Measurements from ENCODE around the gene TMEM204.

TMEM204 gene

DNA sequence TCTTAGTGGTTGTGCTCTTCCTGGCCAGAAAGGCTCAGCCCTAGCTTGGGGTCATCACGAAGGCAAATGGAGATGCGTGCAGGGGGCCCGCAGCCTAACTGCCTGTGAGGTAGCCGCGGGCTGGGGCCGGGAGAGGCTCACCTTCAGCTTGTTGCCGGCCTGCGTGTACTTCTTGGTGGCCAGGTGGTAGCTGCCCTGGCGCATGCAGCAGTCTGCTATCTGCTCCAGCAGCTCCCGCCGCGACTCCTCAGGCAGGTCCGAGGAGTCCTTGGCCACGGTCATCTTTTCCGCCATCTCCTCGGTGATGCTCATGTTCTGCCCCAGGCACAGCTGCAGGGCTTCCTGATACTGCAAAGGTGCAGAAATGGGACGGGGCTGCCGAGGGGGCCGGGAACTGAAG is 13.0 kb upstream of the TMEM204 start:
- DNase-seq (ENCODE audit: low read depth, low spot score), result no peak

DNA sequence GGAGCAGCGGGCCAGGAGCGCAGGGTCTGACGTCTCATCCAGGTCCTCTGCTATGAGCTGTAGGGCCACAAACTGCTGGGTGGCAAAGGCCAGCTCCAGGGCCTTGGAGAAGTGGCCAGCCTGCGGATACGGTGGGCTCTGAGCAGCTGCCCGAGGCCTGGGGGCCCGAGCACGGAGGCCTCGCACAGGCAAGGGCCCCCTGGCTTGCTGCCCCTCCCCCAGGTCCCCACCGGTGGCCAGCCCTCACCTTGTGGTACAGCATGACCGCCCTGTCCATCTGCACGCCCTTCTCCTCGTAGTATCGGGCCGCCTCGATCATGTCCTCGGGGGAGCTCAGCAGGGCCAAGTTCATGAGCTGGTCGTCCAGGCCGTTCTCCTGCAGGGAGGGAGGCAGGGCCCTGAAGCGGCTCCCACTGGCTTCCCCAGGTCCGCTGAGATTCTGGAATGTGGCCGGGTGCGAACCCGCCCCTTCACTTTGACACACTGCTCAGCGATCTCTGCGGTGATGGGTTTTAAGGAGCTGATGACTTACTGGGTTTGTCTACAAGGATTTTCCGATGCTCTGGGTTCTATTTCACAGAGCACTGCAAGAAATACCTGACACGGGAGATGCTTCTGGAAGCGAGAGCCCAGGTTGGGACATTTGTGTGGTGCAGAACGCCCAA is 9.8 kb upstream of the TMEM204 start:
- no peak for DNase-seq (ENCODE audit: low read depth, low spot score)

DNA sequence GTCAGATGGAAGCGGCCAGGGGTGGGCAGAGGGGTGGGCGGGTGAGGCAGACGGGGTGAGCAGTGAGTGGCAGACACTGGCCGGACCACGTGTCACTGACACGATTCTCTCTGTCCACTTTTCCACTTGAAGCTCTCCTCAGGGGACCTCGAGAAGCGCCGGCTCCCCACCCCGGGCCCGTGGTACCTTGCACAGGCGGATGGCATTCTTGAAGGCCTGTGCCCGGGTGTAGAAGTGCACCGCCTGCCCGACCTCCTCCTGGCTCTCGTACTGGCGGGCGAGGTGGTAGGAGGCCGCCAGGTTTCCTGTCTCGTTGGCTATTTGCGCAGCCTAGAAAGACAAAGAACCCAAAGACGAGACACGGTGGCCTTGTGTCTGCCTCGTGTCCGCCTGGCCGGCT is 9.1 kb upstream of the TMEM204 start:
- DNase-seq (ENCODE audit: low read depth, low spot score), result no peak

DNA sequence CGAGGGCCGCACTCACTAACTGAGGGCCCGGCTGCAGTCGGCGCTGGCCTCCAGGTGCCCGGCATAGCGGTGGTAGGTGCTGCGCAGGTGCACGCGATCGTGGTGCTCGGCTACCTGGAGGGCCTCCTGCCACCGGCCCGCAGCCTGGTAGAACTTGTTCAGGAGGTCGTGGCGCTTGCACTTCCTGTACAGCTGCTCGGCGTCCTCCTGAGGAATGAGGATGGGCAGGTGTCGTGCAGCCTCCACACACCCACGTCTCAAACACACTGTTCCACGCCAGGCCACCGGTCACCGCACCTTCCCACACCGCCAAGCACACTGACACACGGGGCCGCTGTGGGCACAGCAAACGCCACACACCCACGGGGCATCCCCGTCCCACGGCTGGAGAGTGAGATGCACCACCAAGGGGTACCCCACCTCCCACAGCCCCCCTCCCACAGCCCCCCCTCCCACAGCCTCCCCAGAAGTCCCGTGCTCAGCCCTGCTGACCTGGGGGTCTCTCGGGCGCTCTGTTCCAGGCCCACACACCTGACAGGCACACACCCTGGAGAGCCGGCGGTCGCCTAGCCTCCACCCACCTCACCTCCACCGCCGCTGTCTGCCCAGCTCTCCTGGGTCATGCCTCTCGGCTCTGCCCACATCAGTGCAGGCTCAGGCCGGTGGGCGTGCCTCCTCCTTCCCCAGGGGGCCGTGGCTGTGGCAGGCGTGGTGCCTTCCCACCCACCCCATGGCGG is 7.4 kb upstream of the TMEM204 start:
- DNase-seq (ENCODE audit: low read depth, low spot score), result no peak

DNA sequence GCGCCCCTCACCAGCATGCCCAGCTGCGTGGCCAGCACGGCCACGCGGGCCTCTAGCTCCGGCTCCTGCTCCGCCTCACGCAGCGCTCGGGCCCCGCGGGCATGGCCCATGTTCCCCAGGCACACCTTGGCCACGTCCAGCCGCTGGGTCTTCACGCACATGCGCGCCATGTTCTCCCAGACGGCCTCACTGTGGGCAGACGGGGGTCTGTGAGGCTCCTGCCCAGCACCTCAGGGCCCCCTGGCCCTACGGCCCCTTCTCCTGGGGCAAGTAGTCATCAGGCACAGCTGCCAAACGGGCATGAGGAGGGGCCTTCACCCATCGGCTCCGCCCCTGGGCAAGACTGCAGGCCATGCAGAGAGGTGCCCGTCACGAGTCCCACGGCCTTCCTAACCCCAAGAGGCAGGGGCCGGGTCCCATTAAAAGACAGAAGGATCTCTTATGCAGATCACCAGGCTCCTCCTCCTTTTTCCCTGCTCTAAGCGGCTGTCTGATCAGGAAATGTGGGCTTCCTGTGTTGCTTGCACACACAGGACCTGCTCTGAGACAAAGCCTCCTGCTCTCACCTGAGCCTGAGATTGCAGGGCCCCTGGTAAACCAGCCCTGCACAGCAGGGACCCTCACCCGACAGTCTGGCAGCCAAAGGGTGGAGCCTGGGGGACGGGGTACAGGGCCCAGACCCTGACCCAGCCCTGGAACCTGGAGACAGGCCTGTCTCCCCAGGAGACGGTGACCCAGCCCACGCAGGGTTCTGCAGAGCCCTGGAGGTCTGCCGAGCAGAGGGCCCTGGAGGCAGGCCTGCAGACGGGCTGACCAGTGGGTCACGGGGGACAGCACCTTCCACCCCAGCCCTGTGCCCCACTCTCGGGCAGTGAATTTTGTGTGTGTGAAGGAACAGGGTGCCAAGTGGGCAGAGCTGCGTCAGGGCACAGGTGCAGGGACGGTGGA is 6.6 kb upstream of the TMEM204 start:
- DNase-seq (ENCODE audit: low read depth, low spot score), result no peak

DNA sequence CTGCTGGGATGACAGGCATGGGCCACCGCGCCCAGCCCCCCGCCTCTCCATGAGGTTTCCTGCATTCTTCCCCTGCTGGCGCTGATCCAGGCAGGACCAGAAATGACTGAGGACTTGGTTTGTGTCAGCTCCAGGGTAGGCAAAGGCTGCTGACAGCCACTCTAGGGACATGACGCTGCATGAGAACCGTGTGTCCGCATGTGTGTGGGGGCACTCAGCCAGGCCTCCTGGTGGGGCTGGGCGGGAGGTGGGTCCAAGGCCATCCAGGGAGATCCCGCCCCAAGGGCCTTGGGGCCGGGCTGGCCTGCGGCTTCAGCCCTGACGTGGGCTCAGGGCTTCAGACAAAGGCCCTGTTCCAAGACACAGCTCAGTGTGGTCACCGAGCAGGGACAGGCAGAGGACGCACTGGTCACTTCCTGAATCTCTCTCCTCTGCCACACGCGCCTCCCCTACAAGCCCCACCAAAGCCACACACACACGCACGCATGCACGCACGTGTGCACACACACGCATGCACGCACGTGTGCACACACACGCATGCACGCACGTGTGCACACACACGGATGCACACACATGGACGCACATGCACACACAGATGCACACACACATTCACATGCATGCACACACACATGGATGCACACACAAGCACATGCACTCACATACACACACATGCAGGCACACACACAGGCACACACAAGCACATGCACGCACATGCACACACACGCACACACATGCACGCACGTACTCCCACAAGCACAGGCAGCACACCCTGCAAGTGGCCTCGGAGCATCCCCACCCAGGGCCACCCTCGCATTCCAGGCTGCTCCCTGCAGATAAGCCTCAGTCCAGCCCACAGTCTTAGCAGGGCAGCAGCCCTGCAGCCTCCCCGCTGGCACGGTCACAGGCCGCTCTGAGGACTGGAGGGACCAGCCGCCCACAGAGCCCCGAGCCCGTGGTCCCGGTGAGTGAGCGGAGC is 5.3 kb upstream of the TMEM204 start:
- DNase-seq (ENCODE audit: low read depth, low spot score), result no peak

DNA sequence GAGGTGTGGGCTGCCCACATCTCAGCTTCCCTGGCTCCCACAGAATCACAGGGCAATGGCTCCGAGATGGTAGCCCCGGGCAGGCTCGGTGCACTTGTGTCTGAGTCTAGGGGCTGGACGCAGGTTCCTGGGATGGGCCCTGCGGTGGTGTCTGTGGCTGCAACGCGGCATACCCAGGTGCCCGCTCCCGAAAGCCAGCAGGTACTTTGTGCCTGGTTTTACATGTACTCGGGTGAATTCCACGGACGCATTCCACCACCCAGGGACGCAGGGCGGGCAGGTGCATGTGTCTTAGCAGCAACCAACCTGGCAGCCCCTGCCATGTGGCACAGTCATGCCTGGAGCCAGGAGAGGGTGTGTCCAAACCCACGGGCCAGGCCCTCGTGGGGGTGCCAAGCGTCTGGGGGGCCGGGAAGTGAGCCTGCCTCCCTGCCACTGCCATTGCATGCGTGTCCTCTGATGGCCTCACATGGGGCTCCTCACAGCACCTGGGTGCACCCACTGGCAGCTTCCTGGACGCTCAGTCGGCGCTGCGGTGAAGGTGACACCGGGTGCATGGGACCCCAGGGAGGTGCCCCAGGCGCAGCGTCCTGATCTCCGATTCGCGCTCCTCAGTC is 4.4 kb upstream of the TMEM204 start:
- no peak for DNase-seq (ENCODE audit: low read depth, low spot score)

DNA sequence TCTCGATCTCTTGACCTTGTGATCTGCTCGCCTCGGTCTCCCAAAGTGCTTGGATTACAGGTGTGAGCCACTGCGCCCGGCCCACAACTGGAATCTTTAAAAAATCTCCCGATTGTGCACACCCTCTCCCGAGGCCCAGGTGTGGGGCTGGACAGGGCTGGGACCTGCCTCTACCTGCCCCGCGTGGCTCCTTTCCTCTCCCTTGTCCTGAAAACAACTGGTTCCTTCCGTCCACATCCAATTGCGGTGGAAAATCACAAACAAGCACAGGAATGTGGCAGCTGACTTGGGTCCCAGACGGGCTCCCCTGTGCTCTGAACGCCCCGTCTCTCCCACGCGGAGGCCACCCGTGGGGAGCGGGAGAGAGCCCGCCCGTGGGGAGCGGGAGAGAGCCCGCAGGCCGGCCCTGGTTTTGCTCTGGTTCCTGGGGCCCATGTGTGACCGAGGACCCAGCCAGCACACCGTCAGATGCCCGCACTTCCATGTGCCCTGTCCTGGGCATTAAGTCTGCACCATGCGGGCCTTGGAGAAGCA is 3.0 kb upstream of the TMEM204 start:
- DNase-seq (ENCODE audit: low read depth, low spot score), result no peak

DNA sequence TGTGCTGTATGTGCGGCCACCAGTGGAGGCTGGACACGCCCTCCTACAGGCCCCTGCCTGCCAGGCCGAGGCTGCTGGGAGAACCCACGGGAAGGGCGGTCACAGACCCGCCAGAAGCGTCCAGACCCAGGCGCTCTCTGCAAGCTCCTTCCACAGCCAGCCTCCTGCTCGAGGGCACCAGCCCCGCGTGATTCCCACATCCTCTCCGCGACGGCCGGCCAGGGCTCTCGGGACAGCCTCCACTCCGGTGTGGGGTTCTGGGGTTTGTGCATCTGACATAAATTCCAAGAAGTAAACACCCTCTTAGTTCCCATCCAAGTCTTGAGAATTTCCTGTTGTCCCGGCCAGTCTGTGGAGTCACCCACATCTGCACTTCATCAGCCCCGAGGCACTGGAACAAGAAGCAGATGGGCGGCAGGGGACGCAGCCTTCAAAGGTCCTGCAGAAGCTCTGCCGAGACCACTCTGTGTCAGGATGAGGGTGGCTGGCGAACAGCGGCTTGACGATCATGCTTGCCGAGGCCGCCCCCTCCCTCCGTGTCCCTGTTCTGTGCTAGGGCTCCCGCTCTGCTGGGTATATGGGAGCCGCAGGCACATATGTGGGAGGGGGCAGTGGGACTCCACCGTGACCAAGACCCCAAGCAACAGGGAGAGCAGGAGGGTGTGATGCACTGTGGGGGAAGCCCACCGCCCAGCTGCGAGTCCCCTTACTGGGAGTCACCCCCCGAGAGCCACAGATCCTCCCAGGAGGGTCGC is 2.4 kb upstream of the TMEM204 start:
- DNase-seq (ENCODE audit: low read depth, low spot score), result no peak

DNA sequence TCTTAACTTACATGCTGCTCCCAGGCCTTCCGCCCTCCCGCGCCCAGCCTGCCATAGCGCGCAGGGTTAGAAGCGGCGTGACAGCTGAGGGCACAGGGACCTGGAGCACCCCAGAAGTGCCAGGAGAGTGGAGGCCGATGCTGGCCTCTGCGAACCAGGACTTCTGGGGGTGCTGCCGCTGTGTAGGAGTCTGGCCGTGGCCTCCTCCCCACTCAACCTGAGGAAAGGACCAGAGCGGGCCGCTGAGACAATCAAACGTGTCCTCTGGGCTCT is 1.9 kb upstream of the TMEM204 start:
- no peak for DNase-seq (ENCODE audit: low read depth, low spot score)

DNA sequence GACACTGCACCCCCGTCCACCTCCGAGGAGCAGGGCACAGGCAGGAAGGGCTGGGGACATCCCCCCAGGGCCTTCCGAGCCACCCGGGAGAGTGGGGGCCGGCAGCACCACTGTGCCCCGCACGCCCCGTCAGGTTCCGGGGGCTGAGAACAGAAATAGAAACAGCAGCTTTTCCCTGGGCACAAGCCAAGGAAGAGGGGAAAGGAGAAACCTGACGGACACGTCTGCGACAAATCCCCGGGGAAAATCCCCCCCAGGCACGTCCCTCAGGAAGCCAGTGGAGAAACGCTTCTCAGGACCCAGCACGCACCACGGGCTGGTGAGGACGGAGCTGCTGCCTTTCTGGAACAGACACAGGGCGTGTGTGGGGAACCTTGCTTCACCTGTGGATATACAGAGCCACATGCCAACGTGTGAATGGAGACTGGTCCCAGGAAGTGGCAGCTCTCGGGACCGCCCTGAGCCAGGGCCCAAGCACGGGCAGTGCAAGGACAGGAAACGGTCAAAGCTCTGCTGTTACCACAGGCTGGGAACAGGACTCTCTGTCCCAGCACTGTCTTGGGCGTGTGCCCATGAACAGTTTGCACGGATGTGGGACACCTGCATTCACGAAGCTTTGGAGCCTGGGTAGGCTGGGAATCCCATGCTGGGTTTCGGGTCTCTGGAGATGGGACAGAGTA is 1.2 kb upstream of the TMEM204 start:
- no peak for DNase-seq (ENCODE audit: low read depth, low spot score)

DNA sequence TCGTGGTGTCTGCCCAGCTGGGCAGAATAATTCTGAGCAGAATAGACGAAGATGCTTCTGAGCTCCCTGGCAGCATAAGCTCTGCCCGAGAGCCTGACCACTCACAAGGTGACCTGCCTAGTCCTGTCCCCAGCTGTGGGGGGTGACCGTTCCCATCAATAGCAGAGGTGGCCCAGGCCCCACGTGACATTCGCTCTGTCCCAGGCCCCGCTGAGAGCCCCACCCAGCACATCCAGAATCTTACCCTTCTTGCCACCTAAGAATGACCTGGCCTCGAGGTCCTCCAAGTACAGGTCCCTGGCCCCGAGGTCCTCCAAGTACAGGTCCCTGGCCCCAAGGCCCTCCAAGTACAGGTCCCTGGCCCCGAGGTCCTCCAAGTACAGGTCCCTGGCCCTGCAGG is 695 bp upstream of the TMEM204 start:
- no peak for DNase-seq (ENCODE audit: low read depth, low spot score)

DNA sequence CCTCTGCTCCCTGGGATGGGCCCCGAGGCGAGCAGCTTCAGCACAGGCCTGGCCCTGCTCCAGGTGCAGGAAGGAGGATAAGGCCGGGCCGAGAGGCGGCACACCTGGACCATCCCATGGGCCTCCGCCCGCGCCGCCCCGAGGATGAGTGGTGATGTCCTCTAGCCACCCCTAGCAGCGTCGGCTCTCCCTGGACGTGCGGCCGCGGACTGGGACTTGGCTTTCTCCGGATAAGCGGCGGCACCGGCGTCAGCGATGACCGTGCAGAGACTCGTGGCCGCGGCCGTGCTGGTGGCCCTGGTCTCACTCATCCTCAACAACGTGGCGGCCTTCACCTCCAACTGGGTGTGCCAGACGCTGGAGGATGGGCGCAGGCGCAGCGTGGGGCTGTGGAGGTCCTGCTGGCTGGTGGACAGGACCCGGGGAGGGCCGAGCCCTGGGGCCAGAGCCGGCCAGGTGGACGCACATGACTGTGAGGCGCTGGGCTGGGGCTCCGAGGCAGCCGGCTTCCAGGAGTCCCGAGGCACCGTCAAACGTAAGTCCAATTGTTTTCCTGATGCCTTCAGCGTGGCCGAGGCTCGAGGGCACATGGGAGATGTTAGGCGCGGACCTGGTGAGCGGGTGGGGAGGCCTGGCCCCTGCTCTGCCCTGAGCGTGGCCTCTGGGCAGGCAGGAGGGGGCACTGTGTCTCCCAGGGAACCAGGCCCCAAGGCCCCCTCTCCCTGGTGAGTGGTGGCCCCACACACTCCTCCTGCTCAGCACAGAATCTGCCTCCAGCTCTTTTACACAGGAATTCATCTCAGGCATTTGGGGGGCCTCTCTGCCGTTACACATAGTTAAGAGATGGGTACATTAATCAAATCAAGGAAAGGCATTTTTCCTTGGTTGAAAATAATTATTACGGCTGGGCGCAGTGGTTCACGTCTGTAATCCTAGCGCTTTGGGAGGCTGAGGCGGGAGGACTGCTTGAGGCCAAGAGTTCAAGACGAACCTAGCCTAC is 855 bp downstream of the TMEM204 start:
- no peak for DNase-seq (ENCODE audit: low read depth, low spot score)

DNA sequence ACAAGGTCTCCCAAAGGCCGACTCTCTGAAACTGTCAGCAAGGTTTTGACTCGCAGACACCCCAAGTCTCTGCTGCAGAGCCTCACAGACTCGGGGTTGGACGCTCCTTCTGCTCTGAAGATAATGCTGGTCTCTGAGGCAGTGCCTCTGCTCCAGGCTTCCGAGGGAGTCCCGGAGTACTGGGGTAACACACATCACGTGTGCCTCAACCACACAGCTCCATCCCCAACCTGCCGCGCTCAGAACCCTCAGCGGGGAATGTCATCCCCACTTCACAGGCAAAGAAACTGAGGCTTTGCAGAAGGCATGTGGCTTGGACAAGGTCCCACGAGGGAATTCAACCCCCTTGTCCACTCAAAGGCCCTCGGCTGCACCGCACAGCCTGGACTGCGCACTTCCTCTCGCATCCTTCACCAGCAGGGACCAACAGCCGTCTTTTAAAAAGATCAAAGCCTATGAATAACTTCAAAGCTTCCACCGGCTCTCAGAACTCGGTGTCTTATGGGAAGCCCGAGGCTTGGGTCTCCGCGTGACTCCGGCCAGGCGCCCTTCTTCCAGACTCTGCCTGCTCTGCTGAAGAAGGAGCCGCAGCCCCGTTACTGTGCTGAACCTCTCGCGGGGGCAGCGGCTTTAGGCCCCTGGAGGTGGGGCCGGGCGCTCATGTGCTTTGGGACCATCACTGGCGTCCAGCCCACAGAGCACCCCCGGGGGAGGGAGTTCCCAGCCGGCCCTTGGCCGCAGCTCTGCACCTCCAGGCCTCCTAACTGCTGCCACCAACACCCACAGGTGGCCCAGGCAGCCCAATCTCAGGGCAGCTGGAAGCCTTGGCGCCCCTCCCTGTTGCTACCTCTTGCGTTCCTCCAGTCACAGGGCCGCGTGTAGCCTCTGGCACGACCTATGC is 2.2 kb downstream of the TMEM204 start:
- no peak for DNase-seq (ENCODE audit: low read depth, low spot score)

DNA sequence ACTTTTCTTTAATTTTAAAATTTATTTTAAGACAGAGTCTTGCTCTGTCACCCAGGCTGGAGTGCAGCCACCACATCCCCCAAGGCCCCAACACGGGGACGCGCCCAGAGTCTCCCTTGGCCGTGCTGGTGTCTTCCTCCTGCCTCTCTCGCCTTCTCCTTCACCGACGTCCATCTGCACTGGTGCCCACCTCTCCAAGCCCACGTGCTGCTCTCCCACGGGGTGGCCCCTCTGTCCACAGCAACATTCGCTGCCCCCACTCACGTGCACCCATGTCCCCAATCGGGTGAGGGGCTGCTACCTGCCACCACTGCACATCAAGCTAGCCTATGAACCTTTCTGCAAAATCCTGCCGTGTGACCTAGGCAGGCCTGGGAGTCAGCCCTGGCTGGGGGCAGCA is 3.1 kb downstream of the TMEM204 start:
- no peak for DNase-seq (ENCODE audit: low read depth, low spot score)

DNA sequence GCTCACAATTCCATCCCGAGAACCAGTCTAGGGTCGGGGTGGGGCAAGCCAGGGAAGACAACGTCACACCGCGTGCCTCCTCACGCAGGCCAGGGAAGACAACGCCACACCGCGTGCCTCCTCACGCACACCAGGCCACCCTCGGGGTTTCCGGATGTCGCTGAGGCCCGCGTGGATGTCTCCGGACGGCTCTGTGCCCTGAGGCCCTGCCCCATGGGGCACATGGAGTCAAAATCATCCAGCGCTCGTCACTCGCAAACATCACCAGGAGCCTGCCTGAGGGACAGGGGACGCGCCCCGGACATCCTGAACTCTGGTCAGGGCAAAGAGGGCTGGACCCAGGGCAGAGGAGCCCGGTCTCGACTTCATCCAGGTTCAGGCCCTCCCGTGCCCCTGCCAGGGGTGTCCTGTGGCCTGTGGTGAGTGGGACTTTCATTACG is 3.7 kb downstream of the TMEM204 start:
- DNase-seq (ENCODE audit: low read depth, low spot score), result no peak

DNA sequence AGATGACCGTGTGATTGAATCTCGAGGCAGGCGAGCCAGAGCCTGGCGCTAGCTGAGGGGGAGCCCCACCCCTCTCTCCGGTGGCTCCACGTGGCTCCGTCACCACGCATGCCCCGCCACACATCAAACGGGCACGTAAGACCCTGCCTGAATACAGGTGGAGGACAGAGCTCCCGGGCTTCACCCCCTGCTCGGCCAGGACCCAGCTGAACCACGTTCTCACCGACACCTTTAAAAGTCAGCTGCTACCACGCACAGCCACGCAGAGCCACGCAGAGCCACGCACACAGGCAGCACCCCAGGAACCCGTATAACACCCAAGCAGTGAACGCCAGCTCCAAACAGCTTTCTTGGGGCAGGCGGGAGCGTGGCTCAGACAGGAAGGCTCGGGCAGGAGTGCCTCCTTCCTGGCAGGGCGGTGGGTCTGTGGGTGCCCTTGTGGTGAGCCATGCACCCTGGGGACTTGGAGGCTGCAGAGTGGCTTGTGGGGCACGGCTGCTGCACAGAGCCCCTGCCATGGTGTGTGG is 4.4 kb downstream of the TMEM204 start:
- DNase-seq (ENCODE audit: low read depth, low spot score), result no peak
